Measurements from ENCODE around the gene WWOX. TPM values are rescaled to one million over a fixed set of nuclear protein-coding genes. Genes with fewer than 3 reads are reported as not detected.

WWOX gene
- total RNA-seq, 1 experiment from 2014 or later: 79.9 TPM

DNA sequence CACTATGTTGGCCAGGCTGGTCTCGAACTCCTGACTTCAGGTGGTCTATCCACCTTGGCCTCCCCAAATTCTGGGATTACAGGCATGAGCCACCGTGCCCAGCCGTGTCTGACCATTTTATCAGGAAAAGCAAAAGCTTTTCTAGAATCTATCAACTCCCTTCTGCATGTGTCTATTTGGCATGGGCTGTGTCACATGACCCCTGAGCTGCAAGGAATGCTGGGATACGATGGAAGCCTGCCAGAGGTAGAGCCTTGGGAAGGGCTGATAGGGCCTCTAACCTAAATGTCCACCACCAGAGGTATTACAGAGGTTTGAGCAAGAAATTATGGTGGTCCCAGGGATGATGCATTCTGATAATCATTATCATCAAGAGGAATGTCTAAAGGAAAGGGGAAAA is 616.2 kb downstream of the WWOX start:
- intact Hi-C loops (cut with micrococcal nuclease; ENCODE audit: unreplicated experiment): no loop called here
- TF ChIP-seq, protein P1, sequence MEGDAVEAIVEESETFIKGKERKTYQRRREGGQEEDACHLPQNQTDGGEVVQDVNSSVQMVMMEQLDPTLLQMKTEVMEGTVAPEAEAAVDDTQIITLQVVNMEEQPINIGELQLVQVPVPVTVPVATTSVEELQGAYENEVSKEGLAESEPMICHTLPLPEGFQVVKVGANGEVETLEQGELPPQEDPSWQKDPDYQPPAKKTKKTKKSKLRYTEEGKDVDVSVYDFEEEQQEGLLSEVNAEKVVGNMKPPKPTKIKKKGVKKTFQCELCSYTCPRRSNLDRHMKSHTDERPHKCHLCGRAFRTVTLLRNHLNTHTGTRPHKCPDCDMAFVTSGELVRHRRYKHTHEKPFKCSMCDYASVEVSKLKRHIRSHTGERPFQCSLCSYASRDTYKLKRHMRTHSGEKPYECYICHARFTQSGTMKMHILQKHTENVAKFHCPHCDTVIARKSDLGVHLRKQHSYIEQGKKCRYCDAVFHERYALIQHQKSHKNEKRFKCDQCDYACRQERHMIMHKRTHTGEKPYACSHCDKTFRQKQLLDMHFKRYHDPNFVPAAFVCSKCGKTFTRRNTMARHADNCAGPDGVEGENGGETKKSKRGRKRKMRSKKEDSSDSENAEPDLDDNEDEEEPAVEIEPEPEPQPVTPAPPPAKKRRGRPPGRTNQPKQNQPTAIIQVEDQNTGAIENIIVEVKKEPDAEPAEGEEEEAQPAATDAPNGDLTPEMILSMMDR (conservative IDR thresholded peaks at IDR 0.05; ENCODE audit: low read depth, low read length): no peak
- no peak for TF ChIP-seq EZH2 (IDR thresholded peaks at IDR 0.05; ENCODE audit: borderline replicate concordance, low read depth, low read length, poor library complexity, severe bottlenecking)
- POLR2A ChIA-PET (ENCODE audit: low non-redundant PET): no interaction called here

DNA sequence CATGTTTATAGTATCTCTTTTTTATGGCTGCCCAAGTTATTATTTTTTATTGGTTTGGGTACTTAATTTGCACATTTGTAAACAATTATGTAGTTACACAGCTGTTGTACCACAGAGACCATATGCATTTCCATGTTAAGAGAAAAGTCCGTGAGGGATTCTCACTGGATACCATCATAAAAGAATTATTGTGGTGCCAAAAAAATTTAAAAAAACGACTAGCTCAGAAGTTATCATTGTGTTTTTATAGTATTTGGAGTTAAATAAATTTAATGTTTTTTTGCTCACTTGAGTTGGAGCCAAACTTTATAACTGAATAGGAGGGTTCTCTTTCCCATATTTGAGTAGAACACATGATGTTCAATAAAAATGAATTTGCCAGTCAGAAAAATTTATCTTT is 618.7 kb downstream of the WWOX start:
- no TSS peak for BruUV-seq (replicated peaks)
- no peaks in the 10 kb centered on the region for H3K36me3 ChIP-seq (ENCODE audit: insufficient read depth, low read length, poor library complexity, severe bottlenecking)
- DNase-seq (ENCODE audit: low spot score): no peak
- H3K27ac ChIP-seq (ENCODE audit: low read depth, low read length, poor library complexity, severe bottlenecking): no peak overlapping the region
- H3K27me3 ChIP-seq (replicated peaks; ENCODE audit: insufficient read depth, low read depth, low read length, poor library complexity): no peaks in the 10 kb centered on the region
- no peak overlapping the region for H3K4me3 ChIP-seq (ENCODE audit: low read depth, low read length, poor library complexity, severe bottlenecking)
- ChIA-PET CTCF (no interaction called here), POLR2A (ENCODE audit: low non-redundant PET) (no interaction called here)
- peaks cover 4% of the 10 kb centered on the region for H3K9me3 ChIP-seq (ENCODE audit: low read depth, low read length, poor library complexity, severe bottlenecking)
- TF ChIP-seq EZH2 (IDR thresholded peaks at IDR 0.05; ENCODE audit: borderline replicate concordance, low read depth, low read length, poor library complexity, severe bottlenecking): no peak
- TF ChIP-seq, protein P1 (conservative IDR thresholded peaks at IDR 0.05; ENCODE audit: low read depth, low read length): no peak
- intact Hi-C loops (cut with micrococcal nuclease; ENCODE audit: unreplicated experiment): no loop called here
- no peaks in the 10 kb centered on the region for H3K4me1 ChIP-seq (ENCODE audit: insufficient read depth, low read length, poor library complexity, severe bottlenecking)

More for the DNA sequence above, 616.2 kb downstream of the WWOX start:
- H3K36me3 ChIP-seq (ENCODE audit: insufficient read depth, low read length, poor library complexity, severe bottlenecking): no peaks in the 10 kb centered on the region
- BruUV-seq (replicated peaks): no TSS peak
- no peak overlapping the region for H3K27ac ChIP-seq (ENCODE audit: low read depth, low read length, poor library complexity, severe bottlenecking)
- no peak overlapping the region for H3K4me3 ChIP-seq (ENCODE audit: low read depth, low read length, poor library complexity, severe bottlenecking)
- no peak for DNase-seq (ENCODE audit: low spot score)
- H3K27me3 ChIP-seq (replicated peaks; ENCODE audit: insufficient read depth, low read depth, low read length, poor library complexity): no peaks in the 10 kb centered on the region
- H3K9me3 ChIP-seq (ENCODE audit: low read depth, low read length, poor library complexity, severe bottlenecking): peaks cover 4% of the 10 kb centered on the region
- H3K4me1 ChIP-seq (ENCODE audit: insufficient read depth, low read length, poor library complexity, severe bottlenecking): no peaks in the 10 kb centered on the region
- CTCF ChIA-PET: no interaction called here

DNA sequence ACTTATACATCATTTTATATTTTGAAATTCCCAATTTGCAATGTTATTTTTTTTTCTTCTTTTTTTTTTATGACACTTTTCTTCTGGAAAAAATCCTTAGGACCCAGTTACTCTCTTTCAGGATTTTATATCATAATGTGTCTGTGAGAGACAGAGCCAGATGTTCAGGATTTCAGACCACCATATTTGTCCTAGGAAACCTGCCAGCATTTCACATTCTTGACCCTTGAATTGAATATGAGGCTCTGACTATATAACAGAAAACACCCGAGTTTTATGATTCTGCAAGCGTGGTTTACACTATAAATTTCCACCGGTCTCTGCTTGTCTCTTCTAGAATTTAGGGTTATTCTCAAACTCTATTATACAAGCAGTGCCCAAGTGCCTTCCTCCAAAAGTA is 621.0 kb downstream of the WWOX start:
- intact Hi-C loops (cut with micrococcal nuclease; ENCODE audit: unreplicated experiment): no loop called here
- POLR2A ChIA-PET (ENCODE audit: low non-redundant PET): no interaction called here
- BruUV-seq (replicated peaks): no TSS peak
- H3K27me3 ChIP-seq (replicated peaks; ENCODE audit: insufficient read depth, low read depth, low read length, poor library complexity): no peaks in the 10 kb centered on the region
- no peaks in the 10 kb centered on the region for H3K9me3 ChIP-seq (ENCODE audit: low read depth, low read length, poor library complexity, severe bottlenecking)
- H3K27ac ChIP-seq (ENCODE audit: low read depth, low read length, poor library complexity, severe bottlenecking): no peak overlapping the region
- no peak for TF ChIP-seq EZH2 (IDR thresholded peaks at IDR 0.05; ENCODE audit: borderline replicate concordance, low read depth, low read length, poor library complexity, severe bottlenecking)
- DNase-seq (ENCODE audit: low spot score): no peak
- H3K4me3 ChIP-seq (ENCODE audit: low read depth, low read length, poor library complexity, severe bottlenecking): no peak overlapping the region
- CTCF ChIA-PET: no interaction called here
- H3K4me1 ChIP-seq (ENCODE audit: insufficient read depth, low read length, poor library complexity, severe bottlenecking): no peaks in the 10 kb centered on the region
- no peaks in the 10 kb centered on the region for H3K36me3 ChIP-seq (ENCODE audit: insufficient read depth, low read length, poor library complexity, severe bottlenecking)

DNA sequence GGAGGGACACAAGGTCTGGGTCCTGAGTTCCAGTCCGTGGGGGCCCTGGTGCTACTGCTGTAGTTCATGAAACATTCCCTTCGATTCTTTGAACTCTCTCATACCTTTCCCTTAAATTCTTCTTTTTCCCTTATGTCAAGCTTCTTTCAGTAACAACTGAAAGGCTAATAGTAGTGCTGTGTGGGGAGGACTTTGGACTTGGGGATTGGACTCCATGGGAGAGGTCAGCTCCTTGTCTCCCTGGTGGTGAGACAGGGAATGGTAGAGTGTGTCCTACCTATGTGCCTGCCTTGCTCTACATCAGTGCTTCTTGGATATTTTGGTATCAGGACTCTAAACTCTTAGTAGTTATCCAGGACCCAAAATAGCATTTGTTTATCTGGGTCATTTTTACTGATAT is 628.1 kb downstream of the WWOX start:
- ChIA-PET POLR2A (ENCODE audit: low non-redundant PET) (no interaction called here), CTCF (no interaction called here)
- TF ChIP-seq, protein P1 (conservative IDR thresholded peaks at IDR 0.05; ENCODE audit: low read depth, low read length): no peak
- no peak for TF ChIP-seq EZH2 (IDR thresholded peaks at IDR 0.05; ENCODE audit: borderline replicate concordance, low read depth, low read length, poor library complexity, severe bottlenecking)
- BruUV-seq (replicated peaks): no TSS peak
- H3K36me3 ChIP-seq (ENCODE audit: insufficient read depth, low read length, poor library complexity, severe bottlenecking): no peaks in the 10 kb centered on the region
- intact Hi-C loops (cut with micrococcal nuclease; ENCODE audit: unreplicated experiment): no loop called here
- no peaks in the 10 kb centered on the region for H3K9me3 ChIP-seq (ENCODE audit: low read depth, low read length, poor library complexity, severe bottlenecking)
- H3K4me1 ChIP-seq (ENCODE audit: insufficient read depth, low read length, poor library complexity, severe bottlenecking): no peaks in the 10 kb centered on the region
- H3K4me3 ChIP-seq (ENCODE audit: low read depth, low read length, poor library complexity, severe bottlenecking): no peak overlapping the region
- DNase-seq (ENCODE audit: low spot score): no peak
- no peaks in the 10 kb centered on the region for H3K27me3 ChIP-seq (replicated peaks; ENCODE audit: insufficient read depth, low read depth, low read length, poor library complexity)
- H3K27ac ChIP-seq (ENCODE audit: low read depth, low read length, poor library complexity, severe bottlenecking): no peak overlapping the region

Measured in A673 (cell line).